ENCODE results near the gene CCDC92.

Gene CCDC92

DNA sequence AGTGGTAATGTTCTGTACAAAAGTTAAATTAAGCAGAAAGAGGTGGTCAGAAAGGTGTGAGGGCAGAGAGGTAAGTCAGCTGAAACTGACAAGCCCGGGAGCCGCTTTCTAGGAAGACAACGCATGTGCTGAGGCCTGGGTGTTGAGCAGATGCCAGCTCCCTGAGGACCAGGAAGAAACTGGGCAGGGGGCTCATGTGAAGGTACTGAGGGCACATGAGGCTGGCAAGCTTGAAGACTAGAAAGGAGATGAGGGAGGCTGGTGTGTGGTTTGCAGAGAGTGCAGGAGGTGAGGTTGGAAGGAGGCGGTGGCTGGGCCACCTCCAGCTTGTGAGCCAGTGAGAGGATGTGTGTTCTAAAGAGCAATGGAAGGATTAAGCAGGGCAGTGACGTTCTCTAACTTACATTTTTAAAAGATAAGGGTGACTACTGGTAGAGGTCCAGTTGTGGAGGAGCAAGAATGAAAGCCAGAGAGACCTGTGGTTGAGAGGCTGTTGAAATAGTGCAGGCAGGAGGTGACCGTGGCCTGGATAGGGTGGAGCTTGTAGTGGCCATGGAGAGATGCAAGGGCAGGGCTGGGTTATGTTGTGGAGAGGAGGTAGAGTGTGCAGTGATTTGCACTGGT lies 29.5 kb upstream of the CCDC92 start:
- DNase-seq, result peak; percentile 66

DNA sequence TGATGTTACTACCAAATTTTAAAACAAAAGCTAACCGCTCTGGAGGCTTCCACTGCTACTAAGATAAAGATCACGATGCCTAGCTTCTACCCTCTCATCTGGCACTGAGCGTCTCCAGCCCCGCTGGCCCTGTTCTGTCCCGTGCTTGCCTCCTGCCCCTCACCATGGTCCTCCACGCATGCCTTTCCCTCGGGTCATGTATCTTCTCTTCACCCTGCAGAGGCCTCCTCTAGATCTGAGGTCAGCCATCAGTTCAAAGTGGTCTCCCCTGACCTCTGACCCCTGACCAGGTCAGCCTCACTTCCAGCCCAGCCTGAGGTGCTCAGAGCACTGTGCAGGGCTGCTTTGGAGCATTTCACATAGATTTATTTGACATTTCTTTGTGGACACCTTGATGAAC lies 28.7 kb upstream of the CCDC92 start:
- no peak for DNase-seq

- no peak for DNase-seq
Measured at GRCh38 chr12:124000111-124000510, 27.5 kb upstream of the CCDC92 start.

DNA sequence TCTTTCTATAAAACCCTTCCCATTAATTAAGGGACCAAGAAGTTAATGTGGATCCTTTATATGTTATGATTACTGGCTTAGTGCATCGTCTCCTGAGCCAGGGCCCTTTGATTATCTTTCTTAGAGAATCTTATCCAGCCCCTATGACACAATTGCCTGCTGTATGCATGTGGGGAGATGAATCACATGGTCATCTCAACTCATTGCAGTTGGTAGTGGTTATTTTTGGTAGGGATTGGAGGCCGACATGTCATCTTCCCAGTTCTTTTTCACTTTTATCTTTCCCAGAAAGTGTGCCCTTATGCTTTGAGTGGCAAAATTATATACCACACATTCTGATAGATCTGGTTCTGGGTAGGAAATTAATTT lies 26.3 kb upstream of the CCDC92 start:
- DNase-seq, result peak; percentile 77

GRCh38 chr12:123998344-123998990 lies 25.8 kb upstream of the CCDC92 start:
- DNase-seq, result peak; percentile 86

DNA sequence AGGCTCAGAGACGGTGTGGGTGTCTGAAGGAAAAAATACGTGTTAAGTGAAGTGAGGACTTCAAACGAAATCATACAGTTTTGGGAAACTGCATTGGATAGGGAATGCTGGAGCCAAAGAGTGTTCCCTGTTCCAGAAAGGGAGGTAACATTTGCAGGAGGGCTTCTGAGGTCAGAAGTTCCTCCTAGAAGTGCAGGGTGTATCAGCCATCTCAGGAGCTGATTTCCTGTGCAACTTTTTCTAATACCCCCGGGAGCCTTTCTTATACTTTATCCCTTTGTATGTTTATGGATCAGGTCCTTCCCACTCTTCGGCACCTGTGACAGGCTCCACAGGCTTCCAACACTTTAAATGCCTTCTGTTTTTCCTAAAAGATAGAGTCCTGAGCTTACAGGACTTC lies 25.3 kb upstream of the CCDC92 start:
- DNase-seq, result no peak

DNA sequence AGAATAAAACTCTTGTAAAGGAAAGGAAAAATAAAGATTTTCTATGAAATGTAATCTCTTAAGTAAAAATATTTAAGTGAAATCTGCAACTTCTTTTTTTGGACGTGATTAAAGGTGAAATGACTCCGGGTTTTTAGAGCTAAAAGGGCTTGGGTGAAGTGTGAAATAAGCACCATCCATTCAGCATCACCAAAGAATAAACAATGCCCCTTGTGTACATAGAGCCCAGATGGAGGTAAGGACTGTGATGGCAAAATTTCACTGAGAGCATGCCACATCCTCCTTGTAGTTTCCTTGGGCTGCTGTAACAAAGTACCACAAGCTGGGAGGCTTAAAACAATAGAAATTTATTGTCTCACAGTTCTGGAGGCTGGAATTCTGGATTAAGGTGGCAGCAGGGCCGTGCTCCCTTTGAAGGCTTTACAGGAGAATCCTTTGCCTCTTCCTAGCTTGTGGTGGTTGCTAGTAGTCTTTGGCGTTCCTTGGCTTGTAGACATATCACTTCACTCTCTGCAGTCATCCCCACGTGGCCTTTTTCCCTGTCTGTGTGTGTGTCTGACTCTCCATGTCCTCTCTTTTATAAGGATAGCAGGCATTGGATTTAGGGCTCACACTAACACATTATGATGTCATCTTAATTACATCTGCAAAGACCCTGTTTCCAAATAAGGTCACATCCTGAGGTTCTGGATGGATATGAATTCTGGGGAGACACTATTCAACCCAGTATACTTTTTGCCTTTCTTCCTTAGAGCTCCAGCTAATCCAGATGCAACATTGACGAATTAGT lies 24.6 kb upstream of the CCDC92 start:
- no peak for DNase-seq

DNA sequence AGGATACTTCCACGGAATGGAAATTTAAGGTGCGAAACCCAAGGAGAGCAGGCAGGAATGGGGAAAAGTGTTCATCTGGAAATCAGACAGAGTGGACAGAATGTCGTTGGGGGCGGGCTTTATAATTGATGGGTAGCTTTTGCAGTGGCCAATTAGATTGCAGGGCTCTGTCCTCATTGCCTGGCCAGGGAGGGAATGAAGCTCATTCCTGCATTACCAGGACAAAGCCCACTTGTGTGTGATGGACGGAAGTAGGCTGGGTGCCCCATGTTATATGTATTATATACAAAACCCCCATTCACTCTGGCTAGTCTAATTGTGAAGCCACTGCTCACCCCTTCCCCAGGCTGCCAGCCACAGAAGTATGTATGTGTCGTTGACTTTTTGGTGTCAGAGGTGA lies 23.9 kb upstream of the CCDC92 start:
- no peak for DNase-seq

DNA sequence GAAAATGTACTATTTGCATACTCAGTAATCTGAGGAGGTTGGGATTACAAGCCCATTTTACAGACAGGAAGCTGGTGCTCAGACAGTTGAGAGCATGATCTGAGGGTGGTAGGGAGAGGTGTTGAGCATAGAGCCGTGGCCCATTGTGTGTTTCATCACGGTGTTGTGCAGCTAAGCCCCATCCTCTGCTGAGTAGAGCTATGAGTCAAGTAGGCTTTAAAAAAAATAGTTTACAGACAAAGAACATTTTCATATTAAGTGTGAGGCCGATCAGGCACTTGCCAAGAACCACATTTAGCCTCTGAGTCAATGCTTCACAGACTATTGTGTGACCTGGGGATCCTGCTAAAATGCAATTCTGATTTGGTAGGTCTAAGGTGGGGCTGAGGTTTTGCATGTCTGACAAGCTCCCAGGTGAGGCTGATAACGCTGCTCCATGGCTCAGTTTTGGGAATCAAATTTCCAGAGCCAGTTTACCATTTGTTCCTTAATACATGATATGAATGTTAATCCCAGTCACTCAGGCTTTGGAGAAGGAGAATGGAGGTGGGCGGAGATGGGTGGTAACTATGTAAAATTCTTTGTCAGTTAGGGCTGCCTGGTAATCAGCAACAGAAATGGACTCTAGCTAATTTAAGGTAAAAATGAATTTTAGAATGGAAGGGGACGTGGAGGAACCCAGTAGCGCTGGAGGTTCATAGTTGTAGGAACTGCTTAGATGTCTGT lies 22.6 kb upstream of the CCDC92 start:
- no peak for DNase-seq

- DNase-seq, result no peak
Measured at GRCh38 chr12:123992118-123992825, 19.6 kb upstream of the CCDC92 start.

DNA sequence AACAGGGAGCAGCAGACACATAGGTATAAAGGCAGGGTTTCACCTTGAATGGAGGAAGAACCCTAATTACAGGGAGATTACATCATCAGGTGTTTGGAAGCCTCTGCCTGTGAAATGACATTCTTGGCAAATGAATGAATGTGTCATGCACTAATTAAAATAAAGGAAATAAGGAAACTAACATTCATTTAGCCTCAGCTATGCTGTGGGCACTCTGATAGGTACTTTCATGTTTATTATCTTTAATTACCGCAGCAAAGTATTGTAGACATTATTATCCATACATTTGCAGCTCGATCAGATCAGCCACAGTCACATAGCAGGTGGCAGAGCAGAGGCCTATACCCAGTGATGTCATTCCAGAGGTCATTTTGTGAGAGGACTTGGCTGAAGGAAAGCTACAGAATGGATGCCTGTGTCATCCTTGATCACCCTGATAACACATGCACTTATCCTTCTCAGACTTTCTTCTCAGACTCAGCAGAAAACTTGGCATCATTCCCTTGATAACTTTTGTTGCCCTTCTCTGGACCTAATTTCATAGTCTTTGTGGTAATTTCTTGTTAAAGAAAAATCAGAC lies 18.8 kb upstream of the CCDC92 start:
- peak; percentile 43 for DNase-seq

DNA sequence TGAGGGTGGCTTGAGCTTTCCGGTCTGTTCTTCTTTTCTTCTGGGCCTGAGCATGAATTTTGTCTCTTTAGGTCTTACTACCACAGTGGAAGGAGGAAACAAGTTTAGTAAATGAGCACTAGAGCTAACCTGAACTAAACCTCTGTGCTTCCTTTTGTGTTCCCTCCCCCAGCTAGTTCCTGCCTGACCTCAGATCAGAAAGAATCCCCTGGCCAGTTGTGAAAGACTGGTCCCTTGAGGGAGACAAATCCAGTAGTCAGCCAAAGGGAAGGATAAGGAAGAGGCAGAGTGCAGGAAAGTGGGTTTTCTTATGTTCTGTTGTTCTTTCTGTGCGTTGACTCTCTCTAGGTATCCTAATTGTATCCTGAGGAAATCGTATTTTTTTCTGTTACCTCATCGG lies 17.9 kb upstream of the CCDC92 start:
- DNase-seq, result peak; percentile 79

DNA sequence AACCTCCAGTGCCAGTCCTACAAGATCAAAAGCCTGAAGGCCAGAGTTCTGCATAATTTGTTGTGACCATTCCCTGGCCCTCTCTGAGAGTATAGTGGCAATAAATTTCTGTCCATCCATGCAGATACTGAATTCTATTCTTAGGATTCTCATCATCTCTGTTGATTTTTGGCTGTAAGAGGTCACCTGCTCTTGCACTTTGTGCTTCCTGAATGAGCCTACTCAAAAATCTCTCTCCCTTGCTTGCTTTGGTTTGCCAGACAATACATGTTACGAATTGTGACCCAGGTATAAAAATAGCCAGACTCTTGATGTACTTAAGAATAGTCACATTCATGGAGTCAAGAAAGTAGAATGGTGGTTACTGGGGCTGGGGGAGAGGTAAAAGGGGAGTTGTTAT lies 17.1 kb upstream of the CCDC92 start:
- no peak for DNase-seq

GRCh38 chr12:123989168-123989567 lies 16.5 kb upstream of the CCDC92 start:
- DNase-seq, result no peak

DNA sequence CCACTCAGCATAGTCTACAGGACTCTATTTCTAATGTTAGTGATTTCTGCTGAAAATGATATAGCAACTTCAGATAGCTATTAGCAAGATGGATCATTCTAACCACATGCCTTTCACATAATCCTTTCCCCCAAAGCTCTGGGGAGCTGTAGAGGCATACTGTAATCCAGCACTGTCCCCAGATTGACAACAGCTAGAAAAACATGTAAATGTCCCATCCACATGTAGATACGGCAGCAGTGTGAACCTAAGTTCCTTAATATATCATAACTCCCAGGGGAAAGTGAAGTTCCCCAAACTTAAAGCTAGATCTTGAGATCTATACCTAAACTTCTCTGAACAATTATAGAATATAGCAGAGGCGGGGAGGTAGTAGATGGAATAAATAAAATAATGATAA lies 14.4 kb upstream of the CCDC92 start:
- no peak for DNase-seq

DNA sequence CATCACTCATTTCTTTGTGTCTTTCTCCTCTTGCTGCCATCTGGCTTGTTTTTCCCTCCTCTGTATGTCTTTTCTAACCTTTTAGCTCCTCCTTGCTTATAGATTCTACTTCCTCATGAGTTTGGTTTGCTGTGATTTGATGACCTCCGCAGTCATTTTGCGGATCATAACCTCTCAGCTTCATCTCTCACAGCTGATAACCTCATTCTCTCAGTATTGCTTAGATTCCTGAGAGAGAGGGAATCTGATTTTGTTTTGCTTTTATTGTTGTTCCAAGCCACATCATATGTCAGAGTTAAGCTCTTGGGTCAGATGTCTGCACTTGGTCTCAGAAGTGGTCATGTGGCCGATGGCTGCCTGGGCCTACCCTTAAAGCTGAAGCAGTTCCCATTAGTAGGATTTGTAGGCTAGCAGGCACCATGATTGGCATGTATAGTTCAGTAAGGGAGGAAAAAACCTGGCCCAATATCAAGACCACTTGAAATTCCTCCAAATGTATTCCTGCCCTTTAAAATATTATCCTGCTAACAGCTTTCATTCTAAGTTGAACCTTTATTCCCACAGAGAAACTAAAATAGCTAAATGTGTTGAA lies 13.8 kb upstream of the CCDC92 start:
- no peak for DNase-seq

GRCh38 chr12:123984903-123985302 lies 12.3 kb upstream of the CCDC92 start:
- no peak for DNase-seq

DNA sequence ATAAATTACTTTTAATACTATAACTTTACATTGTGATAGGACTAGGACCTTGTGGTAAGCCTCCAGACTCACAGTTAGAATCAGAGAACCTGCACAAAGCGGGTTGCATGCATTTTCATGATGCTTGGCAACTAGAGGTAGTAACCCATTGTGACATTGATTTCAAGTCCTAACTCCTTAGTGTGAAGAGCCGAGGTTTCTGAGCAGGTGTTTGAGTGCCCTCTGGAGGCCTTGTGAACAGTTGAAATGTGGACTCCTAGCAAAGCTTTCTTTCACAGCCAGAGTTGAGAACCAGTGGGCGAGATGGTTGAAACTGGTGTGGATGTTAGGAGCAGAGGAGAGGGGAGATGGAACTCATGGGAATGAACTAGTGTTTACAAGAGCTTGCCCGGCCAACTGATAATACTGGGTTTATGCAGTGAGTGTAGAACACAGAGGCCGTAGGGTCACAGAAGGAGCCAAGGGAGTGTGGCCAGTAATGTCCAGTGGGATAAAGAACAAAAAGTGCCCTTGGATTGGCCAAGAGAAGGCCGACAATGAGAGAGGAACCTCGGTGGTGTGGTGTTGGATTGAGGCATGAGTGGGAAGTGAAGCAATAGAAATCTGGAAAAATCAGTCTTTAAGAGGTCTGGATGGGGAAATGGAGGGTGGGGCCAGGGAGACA lies 11.3 kb upstream of the CCDC92 start:
- DNase-seq, result peak; percentile 82

DNA sequence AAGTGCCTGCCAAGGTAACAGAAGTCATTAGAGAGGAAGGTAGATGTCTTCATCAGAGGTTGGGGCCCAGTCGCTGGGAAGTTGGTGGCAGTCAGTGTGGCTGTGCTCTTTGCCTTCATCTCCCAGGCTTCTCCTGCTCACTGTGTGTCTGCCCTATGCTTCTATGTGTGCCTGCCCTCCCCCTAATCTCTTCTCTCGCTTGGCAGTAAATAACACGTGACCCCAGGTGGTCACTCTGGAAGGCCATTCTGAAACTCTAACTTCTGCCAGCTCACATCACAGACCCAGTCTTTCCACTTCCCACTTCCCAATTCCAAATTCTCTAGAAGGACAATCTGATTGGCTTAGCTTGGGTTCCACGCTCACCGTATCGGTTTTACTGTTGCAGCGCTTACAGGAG lies 9.6 kb upstream of the CCDC92 start:
- no peak for DNase-seq

DNA sequence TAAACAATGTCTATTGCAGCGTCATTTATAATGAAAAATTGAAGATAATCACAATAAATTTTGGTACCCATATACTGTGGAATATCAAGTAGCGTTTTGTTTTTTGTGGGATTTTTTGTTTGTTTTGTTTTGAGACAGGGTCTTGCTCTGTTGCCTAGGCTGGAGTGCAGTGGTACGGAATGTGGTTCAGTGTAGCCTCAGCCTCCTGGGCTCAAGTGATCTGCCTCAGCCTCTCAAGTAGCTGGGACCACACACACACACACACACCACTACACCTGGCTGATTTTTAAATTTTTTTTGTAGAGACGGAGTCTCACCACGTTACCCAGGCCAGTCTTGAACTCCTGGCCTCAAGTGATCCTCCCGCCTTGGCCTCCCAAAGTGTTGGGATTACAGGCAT lies 6.9 kb upstream of the CCDC92 start:
- no peak for DNase-seq

- no peak for DNase-seq
Measured at GRCh38 chr12:123976227-123976826, 3.7 kb upstream of the CCDC92 start.
